NOMO-1 treated with DMSO at 0.1 percent for 48 hours (cell line): ENCODE results near the gene C12orf56.
"Not testable (repeated sequence)": the region's sequence is repeated elsewhere in the genome, so short reads cannot be mapped to it uniquely, and the experiment has no call there.

Experiments used
- DNase-seq: peaks from one replicate; lab custom pipeline; 2025; ENCODE audit not compliant: unreplicated experiment; lab: John Stamatoyannopoulos, UW

The C12orf56 gene

GRCh38 chr12:64387197-64387816 lies 3.3 kb downstream of the C12orf56 start:
- no peak for DNase-seq

DNA sequence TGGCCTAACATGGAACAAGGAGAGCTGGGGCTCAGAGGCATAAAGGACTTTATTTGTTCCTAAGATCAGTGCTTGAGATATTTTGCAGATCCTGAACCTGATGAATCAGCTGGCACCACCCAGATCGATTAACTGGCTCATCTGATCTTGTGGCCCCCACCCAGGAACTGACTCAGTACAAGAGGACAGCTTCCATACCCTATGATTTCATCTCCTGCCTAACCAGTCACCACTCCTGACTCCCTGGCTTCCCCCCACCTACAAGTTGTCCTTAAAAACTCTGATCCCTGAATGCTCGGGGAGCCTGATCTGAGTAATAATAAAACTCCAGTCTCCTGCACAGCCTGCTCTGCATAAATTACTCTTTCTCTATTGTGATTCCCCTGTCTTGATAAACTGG lies 5.1 kb downstream of the C12orf56 start:
- no peak for DNase-seq

DNA sequence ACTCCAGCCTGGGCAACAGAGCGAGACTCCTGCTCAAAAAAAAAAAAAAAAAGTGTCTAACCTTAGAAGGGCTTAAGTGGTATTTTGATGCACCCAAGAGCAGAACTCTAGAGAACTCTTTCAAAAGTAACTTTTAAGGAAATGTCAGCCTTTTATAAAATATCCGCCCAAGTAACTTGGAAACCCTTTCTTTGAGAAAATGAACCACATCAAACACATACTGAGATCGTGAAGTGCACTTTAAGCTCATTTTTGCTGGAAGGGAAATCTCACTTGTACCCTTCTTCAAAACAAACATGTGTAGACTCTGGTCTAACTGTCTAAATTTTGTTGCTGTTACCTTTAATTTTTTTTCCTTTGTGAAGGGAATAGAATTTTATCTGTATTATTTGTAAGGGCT lies 5.5 kb downstream of the C12orf56 start:
- no peak for DNase-seq

- no peak for DNase-seq
These were observed 6.9 kb downstream of the C12orf56 start for GRCh38 chr12:64383675-64384074.

GRCh38 chr12:64362721-64363305 lies 27.7 kb downstream of the C12orf56 start:
- DNase-seq: no peak

- not testable (repeated sequence) for DNase-seq
These were observed 29.4 kb downstream of the C12orf56 start for GRCh38 chr12:64361173-64361572.

DNA sequence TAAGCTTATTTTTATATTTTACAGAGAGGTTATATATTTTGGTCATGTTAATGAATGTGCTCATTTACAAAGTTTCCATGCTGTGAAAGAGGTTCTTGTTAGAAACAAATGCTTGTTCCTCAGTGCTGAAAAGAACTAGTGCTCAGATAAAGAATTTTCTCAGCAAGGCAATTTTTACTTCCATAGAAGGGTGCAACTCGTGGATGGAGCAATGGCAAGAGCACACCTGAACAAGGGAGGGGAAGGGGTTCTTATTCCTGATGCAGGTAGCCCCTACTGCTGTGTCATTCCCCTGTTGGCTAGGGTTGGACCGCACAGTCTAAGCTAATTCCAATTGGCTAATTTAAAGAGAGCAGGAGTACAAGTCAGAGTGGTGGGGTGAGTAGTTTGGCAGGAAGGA lies 34.3 kb downstream of the C12orf56 start:
- not testable (repeated sequence) for DNase-seq

- DNase-seq: no peak
These were observed 38.4 kb downstream of the C12orf56 start for GRCh38 chr12:64352181-64352580.

GRCh38 chr12:64351265-64351664 lies 39.3 kb downstream of the C12orf56 start:
- DNase-seq: no peak

- DNase-seq: no peak
These were observed 42.9 kb downstream of the C12orf56 start for GRCh38 chr12:64347630-64348029.

DNA sequence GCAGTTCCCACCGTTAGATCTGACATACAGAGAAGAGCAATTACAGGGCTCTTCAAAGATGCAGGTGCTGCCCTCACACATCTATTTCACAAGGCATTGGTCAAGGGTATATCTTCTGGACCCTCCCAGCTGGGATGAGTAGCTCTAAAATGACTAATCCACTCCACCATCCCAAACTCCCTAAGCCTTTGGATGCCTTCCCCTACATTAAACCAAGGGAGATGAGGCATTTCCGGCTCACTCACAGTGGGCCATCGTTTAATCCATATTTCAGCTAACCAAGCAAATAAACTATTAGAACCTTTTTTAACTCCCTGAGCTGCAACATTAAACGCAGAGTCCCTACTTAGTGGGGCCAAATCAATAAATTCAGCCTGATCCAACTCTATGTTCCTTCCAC lies 45.9 kb downstream of the C12orf56 start:
- not testable (repeated sequence) for DNase-seq

- not testable (repeated sequence) for DNase-seq
These were observed 50.0 kb downstream of the C12orf56 start for GRCh38 chr12:64340546-64340945.

DNA sequence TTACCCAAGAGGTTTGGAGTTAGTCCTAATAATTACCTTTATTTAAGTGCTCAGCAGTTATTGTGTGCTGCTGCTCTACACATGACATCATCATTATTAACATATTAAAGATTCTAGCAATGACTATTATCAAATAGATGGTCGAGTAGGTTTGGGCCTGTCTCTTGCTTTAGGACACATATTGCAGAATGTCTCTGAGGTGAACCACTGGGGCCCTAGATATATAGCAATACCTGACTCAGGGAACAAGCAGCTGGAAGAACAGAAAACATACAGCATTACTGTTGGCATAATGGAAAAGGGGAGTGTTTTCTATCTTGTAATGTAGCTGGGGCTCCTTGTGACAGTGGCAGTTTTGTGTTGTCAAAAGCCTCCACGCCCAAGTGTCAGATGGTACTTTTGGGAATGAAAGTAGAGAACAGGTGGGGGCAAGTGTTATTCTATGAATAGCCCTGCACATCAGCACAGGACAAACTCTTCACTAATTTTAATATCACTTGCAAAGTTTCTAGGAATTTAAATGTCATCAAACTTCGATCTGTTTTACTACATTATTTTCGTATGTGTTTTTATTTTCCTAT lies 54.6 kb downstream of the C12orf56 start:
- DNase-seq: no peak

GRCh38 chr12:64332938-64333337 lies 57.6 kb downstream of the C12orf56 start:
- no peak for DNase-seq

GRCh38 chr12:64332296-64332695 lies 58.3 kb downstream of the C12orf56 start:
- DNase-seq: peak; percentile 46

- not testable (repeated sequence) for DNase-seq
These were observed 61.4 kb downstream of the C12orf56 start for GRCh38 chr12:64329031-64329710.

GRCh38 chr12:64325055-64325454 lies 65.5 kb downstream of the C12orf56 start:
- no peak for DNase-seq

DNA sequence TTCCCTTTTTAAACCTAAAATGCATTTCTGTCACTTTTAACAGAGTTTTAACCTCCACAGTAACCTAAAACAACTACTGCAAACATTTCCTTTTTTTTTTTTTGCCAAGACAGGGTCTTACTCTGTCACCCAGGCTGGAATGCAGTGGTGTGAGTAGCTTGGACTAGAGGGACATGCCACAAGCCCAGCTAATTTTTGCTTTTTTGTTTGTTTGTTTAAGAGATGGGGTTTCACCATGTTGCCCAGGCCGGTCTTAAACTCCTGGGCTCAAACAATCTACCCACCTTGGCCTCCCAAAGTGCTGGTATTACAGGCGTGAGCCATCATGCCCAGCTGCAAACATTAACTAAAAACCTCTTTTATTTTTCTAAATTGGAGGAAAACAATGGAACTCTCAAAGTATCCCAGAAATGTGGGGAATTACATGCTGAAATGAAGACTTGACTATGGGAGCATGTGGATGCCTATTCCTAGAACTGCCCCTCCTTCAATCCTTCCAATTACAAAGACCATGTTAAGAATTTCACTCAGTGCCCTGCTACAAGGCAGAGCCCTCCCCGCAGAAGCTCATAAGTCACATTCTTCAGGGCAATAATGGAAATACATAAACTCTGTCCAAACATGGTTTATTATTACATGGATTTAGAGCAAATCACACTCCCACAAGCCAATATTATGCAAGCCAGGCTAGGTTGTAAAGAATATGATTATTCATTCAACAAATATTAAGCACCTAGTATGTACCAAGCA lies 66.9 kb downstream of the C12orf56 start:
- no peak for DNase-seq

DNA sequence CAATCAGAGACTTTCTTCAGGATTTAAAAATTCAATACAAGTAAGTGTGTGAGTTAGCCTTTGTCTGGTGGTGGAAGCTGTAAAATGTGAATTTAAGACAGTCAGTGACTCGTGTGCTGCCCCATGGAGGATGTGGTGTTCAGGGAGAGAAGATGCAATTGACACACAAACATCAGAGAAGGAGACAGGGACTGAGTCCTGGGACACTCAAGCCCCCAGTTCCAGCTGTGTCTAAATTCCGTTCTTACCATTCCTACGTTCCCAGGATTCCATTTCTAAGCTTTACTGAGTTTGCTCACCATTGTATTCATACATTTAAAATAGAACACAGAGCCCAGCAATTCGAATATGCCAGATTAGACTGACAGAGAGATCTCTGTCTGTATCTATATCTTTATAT lies 67.6 kb downstream of the C12orf56 start:
- DNase-seq: no peak

GRCh38 chr12:64320611-64321010 lies 69.9 kb downstream of the C12orf56 start:
- no peak for DNase-seq

GRCh38 chr12:64319540-64320225 lies 70.9 kb downstream of the C12orf56 start:
- DNase-seq: not testable (repeated sequence)
